GM18861 (cell line): Measurements from ENCODE around the gene PIGS.
"Not testable (repeated sequence)": the region's sequence is repeated elsewhere in the genome, so short reads cannot be mapped to it uniquely, and the experiment has no call there.

Experiments used
- ATAC-seq: cut with Tn5 transposase; IDR thresholded peaks from one replicate; pipeline ENCODE4 v1.9.1; 2021; ENCODE audit not compliant: unreplicated experiment

PIGS gene

GRCh38 chr17:28532050-28532960 is 39.0 kb downstream of the PIGS start:
- no peak for ATAC-seq

GRCh38 chr17:28530926-28531325 is 40.4 kb downstream of the PIGS start:
- ATAC-seq: no peak

- no peak for ATAC-seq
Measured at GRCh38 chr17:28530250-28530649, 41.1 kb downstream of the PIGS start.

GRCh38 chr17:28529013-28529400 is 42.3 kb downstream of the PIGS start:
- no peak for ATAC-seq

GRCh38 chr17:28528327-28529012 is 42.9 kb downstream of the PIGS start:
- no peak for ATAC-seq

- no peak for ATAC-seq
Measured at GRCh38 chr17:28527859-28528258, 43.5 kb downstream of the PIGS start.

GRCh38 chr17:28527181-28527681 is 44.1 kb downstream of the PIGS start:
- no peak for ATAC-seq

- ATAC-seq: no peak
Measured at GRCh38 chr17:28526381-28526780, 44.9 kb downstream of the PIGS start.

GRCh38 chr17:28524476-28525424 is 46.6 kb downstream of the PIGS start:
- ATAC-seq: no peak

- no peak for ATAC-seq
Measured at GRCh38 chr17:28523876-28524275, 47.4 kb downstream of the PIGS start.

GRCh38 chr17:28523186-28523585 is 48.1 kb downstream of the PIGS start:
- no peak for ATAC-seq

- ATAC-seq: not testable (repeated sequence)
Measured at GRCh38 chr17:28522281-28522680, 49.0 kb downstream of the PIGS start.

GRCh38 chr17:28521311-28522085 is 49.8 kb downstream of the PIGS start:
- no peak for ATAC-seq

GRCh38 chr17:28520687-28521086 is 50.6 kb downstream of the PIGS start:
- ATAC-seq: no peak

GRCh38 chr17:28519236-28519635 is 52.1 kb downstream of the PIGS start:
- no peak for ATAC-seq

GRCh38 chr17:28518578-28518977 is 52.7 kb downstream of the PIGS start:
- no peak for ATAC-seq

GRCh38 chr17:28518132-28518531 is 53.2 kb downstream of the PIGS start:
- no peak for ATAC-seq

- ATAC-seq: no peak
Measured at GRCh38 chr17:28515518-28515917, 55.8 kb downstream of the PIGS start.

- no peak for ATAC-seq
Measured at GRCh38 chr17:28514561-28515002, 56.7 kb downstream of the PIGS start.

GRCh38 chr17:28513476-28513875 is 57.8 kb downstream of the PIGS start:
- no peak for ATAC-seq
